ENCODE results near the gene TET1. TPM values are rescaled to one million over a fixed set of nuclear protein-coding genes. Genes with fewer than 3 reads are reported as not detected.
"Not testable (repeated sequence)": the region's sequence is repeated elsewhere in the genome, so short reads cannot be mapped to it uniquely, and the experiment has no call there.

The TET1 gene
- total RNA-seq, 1 donor from 2014 or later: 15.1 TPM

DNA sequence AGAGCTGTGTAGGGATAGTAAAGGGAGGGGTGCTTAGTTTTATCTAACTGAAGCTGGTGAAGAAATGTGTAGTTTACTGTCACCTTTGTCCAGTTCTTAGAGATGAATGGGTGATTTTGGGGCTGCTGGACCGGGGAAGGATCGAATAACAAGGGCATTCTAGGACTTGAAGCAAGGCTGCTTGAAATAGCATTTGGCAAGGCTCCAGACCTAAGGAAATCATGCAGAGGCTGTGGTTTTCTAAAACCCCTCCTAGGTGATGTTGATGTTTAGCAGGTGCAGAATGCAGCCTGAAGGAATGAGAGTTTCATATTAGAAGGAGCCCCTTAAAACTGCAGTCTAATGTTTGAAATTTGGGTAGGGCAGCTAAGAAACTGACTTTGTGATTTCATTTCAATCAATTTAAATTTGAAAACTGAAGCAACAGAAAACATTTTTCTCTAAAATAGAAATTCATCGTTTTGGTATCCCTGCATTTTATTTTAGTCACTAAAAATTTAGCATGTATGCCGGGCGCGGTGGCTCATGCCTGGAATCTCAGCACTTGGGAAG lies 68.5 kb downstream of the TET1 start:
- Histone ChIP-seq H3K4me3 (ENCODE audit: low read length in 3 of 3) (no peak overlapping the region), H3K36me3 (ENCODE audit: control insufficient read depth in 3 of 3, insufficient read depth in 3 of 3, low read length in 3 of 3) (no peaks in the 10 kb centered on the region), H3K27me3 (ENCODE audit: control insufficient read depth in 3 of 3, insufficient read depth in 3 of 3, low read length in 3 of 3) (no peaks in the 10 kb centered on the region)

DNA sequence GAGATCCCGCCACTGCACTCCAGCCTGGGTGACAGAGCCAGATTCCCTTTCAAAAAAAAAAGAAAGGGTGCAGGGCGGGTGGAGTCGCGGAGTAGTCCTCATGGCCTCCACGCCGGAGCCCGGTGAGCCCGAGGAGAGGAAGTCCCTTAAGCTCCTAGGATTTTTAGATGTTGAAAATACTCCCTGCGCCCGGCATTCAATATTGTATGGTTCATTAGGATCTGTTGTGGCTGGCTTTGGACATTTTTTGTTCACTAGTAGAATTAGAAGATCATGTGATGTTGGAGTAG lies 72.1 kb downstream of the TET1 start:
- not testable (repeated sequence) for H3K9me3 ChIP-seq (ENCODE audit: control insufficient read depth in 3 of 3, low read length in 3 of 3); H3K27ac ChIP-seq (ENCODE audit: low read depth, low read length); H3K36me3 ChIP-seq (ENCODE audit: control insufficient read depth in 3 of 3, insufficient read depth in 3 of 3, low read length in 3 of 3); H3K27me3 ChIP-seq (ENCODE audit: control insufficient read depth in 3 of 3, insufficient read depth in 3 of 3, low read length in 3 of 3); H3K4me3 ChIP-seq (ENCODE audit: low read length in 3 of 3); H3K9ac ChIP-seq (ENCODE audit: low read depth in 1 of 3, low read length in 3 of 3)
- peaks cover 7 to 10% (median 9%) of the 10 kb centered on the region in 3 donors for H3K4me1 ChIP-seq (ENCODE audit: control insufficient read depth in 3 of 3, insufficient read depth in 3 of 3, low read length in 3 of 3)

More for the DNA sequence above, 68.5 kb downstream of the TET1 start:
- no peaks in the 10 kb centered on the region for H3K9me3 ChIP-seq (ENCODE audit: control insufficient read depth in 3 of 3, low read length in 3 of 3)
- peaks cover 7 to 9% (median 9%) of the 10 kb centered on the region in 3 donors for H3K4me1 ChIP-seq (ENCODE audit: control insufficient read depth in 3 of 3, insufficient read depth in 3 of 3, low read length in 3 of 3)
- H3K27ac ChIP-seq (ENCODE audit: low read depth, low read length): no peak overlapping the region
- no peak overlapping the region for H3K9ac ChIP-seq (ENCODE audit: low read depth in 1 of 3, low read length in 3 of 3)

DNA sequence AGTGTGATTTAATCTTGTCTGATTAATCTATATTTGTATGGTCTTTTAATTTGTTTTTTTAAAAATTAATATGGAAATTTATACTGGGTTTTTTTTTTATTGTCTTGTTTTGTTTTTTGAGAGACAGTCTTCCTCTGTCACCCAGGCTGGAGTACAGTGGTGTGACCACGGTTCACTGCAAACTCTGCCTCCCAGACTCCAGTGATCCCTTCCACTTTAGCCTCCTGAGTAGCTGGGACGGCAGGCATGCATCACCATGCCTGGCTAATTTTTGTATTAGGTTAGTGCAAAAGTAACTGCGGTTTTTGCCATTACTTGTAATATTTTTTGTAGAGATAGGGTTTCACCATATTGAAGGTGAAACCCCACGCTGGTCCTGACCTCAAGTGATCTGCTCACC lies 73.1 kb downstream of the TET1 start:
- Histone ChIP-seq H3K9me3 (ENCODE audit: control insufficient read depth in 3 of 3, low read length in 3 of 3) (no peaks in the 10 kb centered on the region), H3K36me3 (ENCODE audit: control insufficient read depth in 3 of 3, insufficient read depth in 3 of 3, low read length in 3 of 3) (no peaks in the 10 kb centered on the region), H3K9ac (ENCODE audit: low read depth in 1 of 3, low read length in 3 of 3) (no peak overlapping the region), H3K4me3 (ENCODE audit: low read length in 3 of 3) (no peak overlapping the region), H3K4me1 (ENCODE audit: control insufficient read depth in 3 of 3, insufficient read depth in 3 of 3, low read length in 3 of 3) (peaks cover 7 to 8% (median 8%) of the 10 kb centered on the region in 3 donors), H3K27ac (ENCODE audit: low read depth, low read length) (no peak overlapping the region), H3K27me3 (ENCODE audit: control insufficient read depth in 3 of 3, insufficient read depth in 3 of 3, low read length in 3 of 3) (no peaks in the 10 kb centered on the region)

DNA sequence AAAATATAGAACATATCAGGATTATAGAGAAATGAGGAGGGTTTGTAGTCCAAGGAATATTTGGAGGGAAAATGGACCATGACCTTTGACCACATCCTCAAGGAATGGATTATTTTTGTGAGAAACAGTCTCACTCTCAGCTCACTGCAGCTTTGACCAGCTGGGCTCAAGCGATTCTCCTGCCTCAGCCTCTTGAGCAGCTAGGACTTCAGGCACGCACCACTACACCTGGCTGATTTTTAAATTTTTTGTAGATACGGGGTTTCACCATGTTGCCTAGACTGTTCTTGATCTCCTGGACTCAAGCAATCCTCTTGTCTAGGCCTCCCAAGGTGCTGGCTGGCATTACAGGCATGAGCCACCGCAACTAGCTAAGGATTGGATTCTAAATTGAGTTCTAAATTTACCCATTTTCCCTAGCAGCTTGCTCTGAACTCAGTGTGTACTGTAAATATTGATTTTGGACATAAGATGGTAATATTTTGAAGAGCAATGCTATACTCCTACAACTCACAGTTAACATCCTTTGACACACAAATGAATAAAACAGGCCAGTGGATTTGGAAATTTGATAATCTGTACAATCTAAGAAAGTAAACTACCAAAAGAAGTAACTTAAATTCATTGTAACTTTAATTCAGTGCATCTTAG lies 73.8 kb downstream of the TET1 start:
- Histone ChIP-seq H3K36me3 (ENCODE audit: control insufficient read depth in 3 of 3, insufficient read depth in 3 of 3, low read length in 3 of 3) (no peaks in the 10 kb centered on the region), H3K9ac (ENCODE audit: low read depth in 1 of 3, low read length in 3 of 3) (no peak overlapping the region), H3K9me3 (ENCODE audit: control insufficient read depth in 3 of 3, low read length in 3 of 3) (no peaks in the 10 kb centered on the region), H3K27me3 (ENCODE audit: control insufficient read depth in 3 of 3, insufficient read depth in 3 of 3, low read length in 3 of 3) (no peaks in the 10 kb centered on the region), H3K27ac (ENCODE audit: low read depth, low read length) (no peak overlapping the region), H3K4me1 (ENCODE audit: control insufficient read depth in 3 of 3, insufficient read depth in 3 of 3, low read length in 3 of 3) (peaks cover under 1 to 4% (median 1%) of the 10 kb centered on the region in 3 donors), H3K4me3 (ENCODE audit: low read length in 3 of 3) (no peak overlapping the region)

DNA sequence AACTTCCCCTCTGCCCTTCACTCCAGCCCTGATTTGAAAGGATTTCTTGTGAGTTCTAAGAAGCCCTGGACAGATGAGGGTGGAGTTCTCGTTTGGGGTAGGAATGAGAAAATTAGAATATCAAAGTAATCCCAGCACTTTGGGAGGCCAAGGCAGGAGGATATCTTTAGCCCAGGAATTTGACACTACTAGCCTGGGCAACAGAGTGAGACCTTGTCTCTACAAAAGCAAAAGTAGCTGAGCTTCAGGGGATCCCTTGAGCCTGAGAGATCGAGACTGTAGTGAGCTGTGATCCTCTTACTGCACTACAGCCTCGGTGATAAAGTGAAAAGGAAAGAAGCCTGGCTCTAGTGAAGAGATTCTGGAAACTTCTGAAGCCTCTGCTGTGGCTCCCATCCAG lies 76.2 kb downstream of the TET1 start:
- peaks cover 0 to 3% (median 0%) of the 10 kb centered on the region in 3 donors for H3K4me1 ChIP-seq (ENCODE audit: control insufficient read depth in 3 of 3, insufficient read depth in 3 of 3, low read length in 3 of 3)
- H3K9ac ChIP-seq (ENCODE audit: low read depth in 1 of 3, low read length in 3 of 3): no peak overlapping the region
- no peak overlapping the region for H3K27ac ChIP-seq (ENCODE audit: low read depth, low read length)
- H3K9me3 ChIP-seq (ENCODE audit: control insufficient read depth in 3 of 3, low read length in 3 of 3): no peaks in the 10 kb centered on the region
- no peak overlapping the region for H3K4me3 ChIP-seq (ENCODE audit: low read length in 3 of 3)
- no peaks in the 10 kb centered on the region for H3K36me3 ChIP-seq (ENCODE audit: control insufficient read depth in 3 of 3, insufficient read depth in 3 of 3, low read length in 3 of 3)
- H3K27me3 ChIP-seq (ENCODE audit: control insufficient read depth in 3 of 3, insufficient read depth in 3 of 3, low read length in 3 of 3): no peaks in the 10 kb centered on the region

DNA sequence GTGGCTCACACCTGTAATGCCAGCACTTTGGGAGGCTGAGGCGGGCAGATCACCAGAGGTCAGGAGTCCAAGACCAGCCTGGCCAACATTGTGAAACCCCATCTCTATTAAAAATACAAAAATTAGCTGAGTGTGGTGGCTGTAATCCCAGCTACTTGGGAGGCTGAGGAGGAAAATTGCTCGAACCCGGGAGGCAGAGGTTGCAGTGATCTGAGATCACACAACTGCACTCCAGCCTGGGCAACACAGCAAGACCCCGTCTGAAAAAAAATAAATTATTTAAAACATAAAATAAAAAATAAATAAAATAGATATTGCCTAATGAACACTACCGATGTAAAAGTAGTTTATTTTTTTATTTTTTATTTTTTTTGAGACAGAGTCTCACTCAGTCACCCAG lies 83.4 kb downstream of the TET1 start:
- not testable (repeated sequence) for H3K27ac ChIP-seq (ENCODE audit: low read depth, low read length); H3K4me1 ChIP-seq (ENCODE audit: control insufficient read depth in 3 of 3, insufficient read depth in 3 of 3, low read length in 3 of 3); H3K9me3 ChIP-seq (ENCODE audit: control insufficient read depth in 3 of 3, low read length in 3 of 3); H3K4me3 ChIP-seq (ENCODE audit: low read length in 3 of 3); H3K36me3 ChIP-seq (ENCODE audit: control insufficient read depth in 3 of 3, insufficient read depth in 3 of 3, low read length in 3 of 3); H3K9ac ChIP-seq (ENCODE audit: low read depth in 1 of 3, low read length in 3 of 3); H3K27me3 ChIP-seq (ENCODE audit: control insufficient read depth in 3 of 3, insufficient read depth in 3 of 3, low read length in 3 of 3)

DNA sequence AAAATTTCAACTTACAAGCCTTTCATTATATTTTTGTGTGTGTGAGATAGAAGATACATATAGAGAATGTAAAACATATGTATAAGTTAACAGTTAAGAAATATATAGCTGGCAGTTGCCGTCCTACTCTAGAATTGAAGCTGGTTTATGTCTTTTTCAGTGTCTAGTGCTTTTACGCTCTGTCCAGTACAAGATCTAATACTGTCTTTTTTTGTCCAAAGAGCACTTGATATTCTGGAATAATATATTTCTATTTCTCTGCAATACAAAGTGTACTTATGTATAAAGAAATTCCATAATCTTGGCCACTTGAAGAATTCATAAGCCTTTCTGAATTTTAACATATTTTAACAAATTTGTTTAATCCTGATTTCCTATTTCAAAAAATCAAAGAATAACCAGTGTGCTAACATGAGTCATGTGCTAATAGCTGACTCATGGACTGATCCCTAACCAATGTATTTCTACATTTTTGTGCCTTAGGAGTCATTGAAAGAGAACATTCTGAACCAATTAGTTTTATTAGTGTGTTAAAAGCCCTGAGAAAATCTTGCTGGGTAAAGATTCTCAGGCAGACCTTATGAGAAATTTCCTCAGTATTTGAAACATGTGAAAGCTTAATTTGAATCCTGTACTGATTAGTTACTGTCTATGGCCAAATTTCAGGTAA lies 87.7 kb downstream of the TET1 start:
- Histone ChIP-seq H3K36me3 (ENCODE audit: control insufficient read depth in 3 of 3, insufficient read depth in 3 of 3, low read length in 3 of 3) (peaks cover 0 to 9% (median 6%) of the 10 kb centered on the region in 3 donors), H3K27ac (ENCODE audit: low read depth, low read length) (no peak overlapping the region), H3K9me3 (ENCODE audit: control insufficient read depth in 3 of 3, low read length in 3 of 3) (no peaks in the 10 kb centered on the region), H3K27me3 (ENCODE audit: control insufficient read depth in 3 of 3, insufficient read depth in 3 of 3, low read length in 3 of 3) (no peaks in the 10 kb centered on the region), H3K9ac (ENCODE audit: low read depth in 1 of 3, low read length in 3 of 3) (no peak overlapping the region), H3K4me1 (ENCODE audit: control insufficient read depth in 3 of 3, insufficient read depth in 3 of 3, low read length in 3 of 3) (no peaks in the 10 kb centered on the region), H3K4me3 (ENCODE audit: low read length in 3 of 3) (no peak overlapping the region)

DNA sequence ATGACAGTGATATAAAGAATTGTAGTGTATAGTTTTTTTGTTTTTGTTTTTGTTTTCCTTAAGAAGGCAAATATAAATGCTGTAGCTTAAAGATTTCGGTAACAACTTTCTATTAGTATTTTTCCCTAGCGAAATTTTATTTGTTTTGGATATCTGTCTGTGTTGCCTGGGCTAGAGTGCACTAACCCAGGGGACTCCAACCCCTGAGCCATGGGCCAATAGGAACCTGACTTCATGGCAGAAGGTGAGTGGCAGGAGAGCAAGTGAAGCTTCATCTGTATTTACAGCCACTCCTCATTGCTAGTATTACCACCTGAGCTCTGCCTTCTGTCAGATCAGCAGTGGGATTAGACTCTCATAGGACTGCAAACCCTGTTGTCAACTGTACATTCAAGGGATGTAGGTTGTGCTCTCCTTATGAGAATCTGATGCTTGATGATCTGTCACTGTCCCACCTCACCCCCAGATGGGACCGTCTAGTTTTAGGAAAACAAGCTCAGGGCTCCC lies 95.5 kb downstream of the TET1 start:
- Histone ChIP-seq H3K4me3 (ENCODE audit: low read length in 3 of 3) (no peak overlapping the region), H3K27me3 (ENCODE audit: control insufficient read depth in 3 of 3, insufficient read depth in 3 of 3, low read length in 3 of 3) (no peaks in the 10 kb centered on the region), H3K27ac (ENCODE audit: low read depth, low read length) (no peak overlapping the region), H3K9me3 (ENCODE audit: control insufficient read depth in 3 of 3, low read length in 3 of 3) (no peaks in the 10 kb centered on the region), H3K9ac (ENCODE audit: low read depth in 1 of 3, low read length in 3 of 3) (no peak overlapping the region), H3K4me1 (ENCODE audit: control insufficient read depth in 3 of 3, insufficient read depth in 3 of 3, low read length in 3 of 3) (no peaks in the 10 kb centered on the region), H3K36me3 (ENCODE audit: control insufficient read depth in 3 of 3, insufficient read depth in 3 of 3, low read length in 3 of 3) (peaks cover 0 to 3% (median 0%) of the 10 kb centered on the region in 3 donors)

DNA sequence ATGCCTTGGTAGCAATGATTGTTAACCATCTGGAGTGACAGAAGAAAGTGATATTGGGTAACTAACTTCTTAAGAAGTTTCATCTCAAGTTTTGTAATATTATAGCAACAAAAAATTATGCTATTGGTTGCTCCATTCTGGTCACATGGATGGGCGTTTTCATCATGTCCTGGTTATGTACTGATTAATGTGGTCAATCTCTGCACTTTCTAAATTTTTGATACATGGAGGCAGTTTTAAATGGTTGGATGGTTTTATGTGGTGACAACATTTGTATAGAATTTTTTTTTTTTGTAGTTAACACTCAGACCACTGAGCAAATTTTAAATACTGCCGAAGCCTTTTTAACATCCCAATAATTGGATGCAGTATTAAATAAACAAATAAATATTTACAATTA lies 105.7 kb downstream of the TET1 start:
- peaks cover 0 to 2% (median 0%) of the 10 kb centered on the region in 3 donors for H3K36me3 ChIP-seq (ENCODE audit: control insufficient read depth in 3 of 3, insufficient read depth in 3 of 3, low read length in 3 of 3)

DNA sequence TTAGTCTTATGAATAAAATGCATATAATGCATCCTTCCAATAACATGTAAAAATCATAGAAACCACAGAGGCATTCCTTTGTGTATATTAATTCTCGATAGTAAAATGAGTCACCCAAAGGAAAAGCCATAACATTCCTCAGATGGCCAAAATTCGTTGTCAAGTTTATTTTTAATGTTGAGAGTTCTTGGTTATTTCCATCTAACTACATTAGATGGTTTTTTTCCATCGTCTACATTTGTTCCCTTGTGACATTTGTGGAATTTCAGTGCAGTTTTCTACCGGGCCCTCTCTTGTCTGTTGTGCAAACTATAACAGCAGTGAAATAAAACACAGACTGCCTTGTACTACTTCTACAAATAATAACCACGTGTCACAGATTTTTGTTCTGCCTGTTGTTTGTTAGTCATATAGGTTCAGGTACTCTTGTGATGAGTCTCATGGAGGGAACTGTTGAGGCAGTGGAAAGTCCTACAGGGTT lies 106.2 kb downstream of the TET1 start:
- Histone ChIP-seq H3K4me3 (ENCODE audit: low read length in 3 of 3) (no peak overlapping the region), H3K9me3 (ENCODE audit: control insufficient read depth in 3 of 3, low read length in 3 of 3) (no peaks in the 10 kb centered on the region), H3K36me3 (ENCODE audit: control insufficient read depth in 3 of 3, insufficient read depth in 3 of 3, low read length in 3 of 3) (peaks cover 0 to 2% (median 0%) of the 10 kb centered on the region in 3 donors), H3K9ac (ENCODE audit: low read depth in 1 of 3, low read length in 3 of 3) (no peak overlapping the region), H3K4me1 (ENCODE audit: control insufficient read depth in 3 of 3, insufficient read depth in 3 of 3, low read length in 3 of 3) (no peaks in the 10 kb centered on the region), H3K27ac (ENCODE audit: low read depth, low read length) (no peak overlapping the region), H3K27me3 (ENCODE audit: control insufficient read depth in 3 of 3, insufficient read depth in 3 of 3, low read length in 3 of 3) (no peaks in the 10 kb centered on the region)

More for the DNA sequence above, 105.7 kb downstream of the TET1 start:
- Histone ChIP-seq H3K4me3 (ENCODE audit: low read length in 3 of 3) (no peak overlapping the region), H3K27me3 (ENCODE audit: control insufficient read depth in 3 of 3, insufficient read depth in 3 of 3, low read length in 3 of 3) (no peaks in the 10 kb centered on the region), H3K9ac (ENCODE audit: low read depth in 1 of 3, low read length in 3 of 3) (no peak overlapping the region), H3K9me3 (ENCODE audit: control insufficient read depth in 3 of 3, low read length in 3 of 3) (no peaks in the 10 kb centered on the region), H3K27ac (ENCODE audit: low read depth, low read length) (no peak overlapping the region), H3K4me1 (ENCODE audit: control insufficient read depth in 3 of 3, insufficient read depth in 3 of 3, low read length in 3 of 3) (no peaks in the 10 kb centered on the region)

Measured in skeletal muscle tissue (tissue), 4 donors.